ENCODE results near the gene ELFN2.

DNA sequence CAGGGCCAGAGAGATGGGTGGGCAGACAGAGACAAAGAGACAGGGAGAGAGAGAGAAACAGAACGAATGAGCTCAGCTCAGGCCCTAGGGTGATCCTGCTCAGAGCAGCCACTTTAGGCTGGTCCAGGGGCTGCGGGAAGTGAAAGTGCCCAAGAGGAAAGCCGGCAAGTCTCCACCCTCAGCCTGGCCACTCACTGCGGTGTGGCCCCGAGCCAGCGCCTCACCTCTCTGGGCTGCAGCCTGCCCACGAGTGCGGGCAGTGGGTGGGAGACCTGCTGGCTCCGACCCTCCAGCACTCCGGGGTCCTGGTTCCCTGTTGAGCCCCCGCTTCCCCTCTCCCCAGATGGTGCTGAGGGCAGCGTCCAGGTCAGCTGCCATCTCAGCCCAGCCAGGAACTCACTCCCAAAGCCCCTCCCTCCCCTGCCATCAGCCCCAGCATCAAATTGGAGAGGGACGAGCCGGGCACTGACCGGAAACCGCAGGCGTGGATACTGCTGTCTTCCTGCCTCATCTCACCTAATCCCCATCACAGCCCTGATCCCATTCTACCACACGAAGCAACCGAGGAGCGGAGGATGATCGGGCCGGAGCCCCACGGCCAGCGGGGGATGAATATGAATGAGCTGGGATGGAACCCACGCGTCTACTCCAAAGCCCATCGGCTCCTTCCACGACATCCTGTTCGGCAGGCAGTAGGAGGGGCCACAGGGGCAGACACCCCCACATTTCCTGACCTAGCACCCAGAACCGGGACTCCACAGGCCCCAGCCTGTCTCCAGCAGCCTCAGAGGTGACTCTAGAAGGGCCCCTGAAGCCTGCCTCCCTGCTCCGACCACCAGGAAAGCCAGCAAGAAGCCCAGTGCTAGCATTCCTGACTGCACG, 16.9 kb downstream of the ELFN2 start:
- TF ChIP-seq, protein P1, sequence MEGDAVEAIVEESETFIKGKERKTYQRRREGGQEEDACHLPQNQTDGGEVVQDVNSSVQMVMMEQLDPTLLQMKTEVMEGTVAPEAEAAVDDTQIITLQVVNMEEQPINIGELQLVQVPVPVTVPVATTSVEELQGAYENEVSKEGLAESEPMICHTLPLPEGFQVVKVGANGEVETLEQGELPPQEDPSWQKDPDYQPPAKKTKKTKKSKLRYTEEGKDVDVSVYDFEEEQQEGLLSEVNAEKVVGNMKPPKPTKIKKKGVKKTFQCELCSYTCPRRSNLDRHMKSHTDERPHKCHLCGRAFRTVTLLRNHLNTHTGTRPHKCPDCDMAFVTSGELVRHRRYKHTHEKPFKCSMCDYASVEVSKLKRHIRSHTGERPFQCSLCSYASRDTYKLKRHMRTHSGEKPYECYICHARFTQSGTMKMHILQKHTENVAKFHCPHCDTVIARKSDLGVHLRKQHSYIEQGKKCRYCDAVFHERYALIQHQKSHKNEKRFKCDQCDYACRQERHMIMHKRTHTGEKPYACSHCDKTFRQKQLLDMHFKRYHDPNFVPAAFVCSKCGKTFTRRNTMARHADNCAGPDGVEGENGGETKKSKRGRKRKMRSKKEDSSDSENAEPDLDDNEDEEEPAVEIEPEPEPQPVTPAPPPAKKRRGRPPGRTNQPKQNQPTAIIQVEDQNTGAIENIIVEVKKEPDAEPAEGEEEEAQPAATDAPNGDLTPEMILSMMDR (IDR thresholded peaks at IDR 0.05): no peak
- TF ChIP-seq POLR2A (IDR thresholded peaks at IDR 0.05): no peak

Measured in right lobe of liver (tissue), 4 donors.